GM18526 (cell line): ENCODE results near the gene SMIM35.

ENCODE experiments used
- POLR2A ChIP-seq: IDR thresholded peaks from 3 replicates; pipeline ENCODE4 v1.6.1; 2011; ENCODE audit not compliant: insufficient read length; ENCODE audit errors: extremely low read depth

Gene SMIM35

GRCh38 chr11:118057251-118058145, 29.3 kb downstream of the SMIM35 start:
- TF ChIP-seq POLR2A: no peak

GRCh38 chr11:118056806-118057205, 30.0 kb downstream of the SMIM35 start:
- no peak for TF ChIP-seq POLR2A

- no peak for TF ChIP-seq POLR2A
Measured at GRCh38 chr11:118055966-118056365, 30.8 kb downstream of the SMIM35 start.

GRCh38 chr11:118054712-118055640, 31.8 kb downstream of the SMIM35 start:
- TF ChIP-seq POLR2A: no peak

GRCh38 chr11:118052581-118053206, 34.1 kb downstream of the SMIM35 start:
- no peak for TF ChIP-seq POLR2A

- no peak for TF ChIP-seq POLR2A
Measured at GRCh38 chr11:118051611-118052461, 34.9 kb downstream of the SMIM35 start.

GRCh38 chr11:118051136-118051610, 35.6 kb downstream of the SMIM35 start:
- TF ChIP-seq POLR2A: no peak

GRCh38 chr11:118050208-118050891, 36.4 kb downstream of the SMIM35 start:
- no peak for TF ChIP-seq POLR2A

- no peak for TF ChIP-seq POLR2A
Measured at GRCh38 chr11:118049771-118050170, 37.0 kb downstream of the SMIM35 start.

- no peak for TF ChIP-seq POLR2A
Measured at GRCh38 chr11:118048472-118049370, 38.0 kb downstream of the SMIM35 start.

- TF ChIP-seq POLR2A: no peak
Measured at GRCh38 chr11:118047749-118048148, 39.0 kb downstream of the SMIM35 start.

GRCh38 chr11:118046964-118047700, 39.6 kb downstream of the SMIM35 start:
- no peak for TF ChIP-seq POLR2A
